ENCODE results near the gene TTLL11. TPM values are rescaled to one million over a fixed set of nuclear protein-coding genes. Genes with fewer than 3 reads are reported as not detected.

TTLL11 gene
- total RNA-seq, 1 experiment from 2014 or later, result 2.3 TPM

- H3F3A ChIP-seq (ENCODE audit: insufficient read depth, low read depth), result no peaks in the 10 kb centered on the region
- TF ChIP-seq EZH2 (IDR thresholded peaks at IDR 0.05; ENCODE audit: low read depth), result no peak
- no peak for TF ChIP-seq CTCF (conservative IDR thresholded peaks at IDR 0.05)
- no peaks in the 10 kb centered on the region for H3K79me2 ChIP-seq (ENCODE audit: low read depth)
- no peaks in the 10 kb centered on the region for H3K27me3 ChIP-seq (ENCODE audit: insufficient read depth, low read depth)
- CTCF ChIA-PET, result no interaction called here
- DNase-seq, result no peak
- H2AFZ ChIP-seq, result no peak overlapping the region
- no peak overlapping the region for H3K27ac ChIP-seq
- no TSS peak for BruUV-seq (replicated peaks)
- no peak overlapping the region for H3K4me2 ChIP-seq
- H3K9me2 ChIP-seq (ENCODE audit: insufficient read depth), result no peaks in the 10 kb centered on the region
- H4K20me1 ChIP-seq (ENCODE audit: insufficient read depth), result no peaks in the 10 kb centered on the region
- no peak overlapping the region for H3K4me3 ChIP-seq
- intact Hi-C loops (cut with micrococcal nuclease; ENCODE audit: unreplicated experiment), result no loop called here
- H3K4me1 ChIP-seq (replicated peaks; ENCODE audit: insufficient read depth), result no peaks in the 10 kb centered on the region
- POLR2A ChIA-PET (ENCODE audit: unreplicated experiment), result no interaction called here
- H3K36me3 ChIP-seq (ENCODE audit: low read depth), result no peaks in the 10 kb centered on the region
- H3K9me3 ChIP-seq (ENCODE audit: insufficient read depth, low read depth), result peaks cover 3% of the 10 kb centered on the region; the same call in 1 of the 2 replicates
Measured at GRCh38 chr9:121808781-121809180, 284.3 kb downstream of the TTLL11 start.

- no peaks in the 10 kb centered on the region for H3F3A ChIP-seq (ENCODE audit: insufficient read depth, low read depth)
- no peaks in the 10 kb centered on the region for H3K36me3 ChIP-seq (ENCODE audit: low read depth)
- no peaks in the 10 kb centered on the region for H3K79me2 ChIP-seq (ENCODE audit: low read depth)
- H4K20me1 ChIP-seq (ENCODE audit: insufficient read depth), result no peaks in the 10 kb centered on the region
- CTCF ChIA-PET, result no interaction called here
- H2AFZ ChIP-seq, result no peak overlapping the region
- DNase-seq, result no peak
- no peaks in the 10 kb centered on the region for H3K9me2 ChIP-seq (ENCODE audit: insufficient read depth)
- no peak overlapping the region for H3K4me2 ChIP-seq
- no TSS peak for BruUV-seq (replicated peaks)
- no peaks in the 10 kb centered on the region for H3K4me1 ChIP-seq (replicated peaks; ENCODE audit: insufficient read depth)
- H3K4me3 ChIP-seq, result no peak overlapping the region
- POLR2A ChIA-PET (ENCODE audit: unreplicated experiment), result interaction anchor here (0.6 kb wide), 1 partner anchor 52 kb away, joined by 3 read pairs; no protein-coding TSS in a partner anchor
- H3K9me3 ChIP-seq (ENCODE audit: insufficient read depth, low read depth), result peaks cover 3% of the 10 kb centered on the region; the same call in 1 of the 2 replicates
- TF ChIP-seq EZH2 (IDR thresholded peaks at IDR 0.05; ENCODE audit: low read depth) (no peak), CTCF (conservative IDR thresholded peaks at IDR 0.05) (no peak)
- no peak overlapping the region for H3K27ac ChIP-seq
- intact Hi-C loops (cut with micrococcal nuclease; ENCODE audit: unreplicated experiment), result no loop called here
- 0 out of 2 replicates have a peak, but pooled peaks cover 3% of the 10 kb centered on the region for H3K27me3 ChIP-seq (ENCODE audit: insufficient read depth, low read depth)
Measured at GRCh38 chr9:121807823-121808278, 285.3 kb downstream of the TTLL11 start.

DNA sequence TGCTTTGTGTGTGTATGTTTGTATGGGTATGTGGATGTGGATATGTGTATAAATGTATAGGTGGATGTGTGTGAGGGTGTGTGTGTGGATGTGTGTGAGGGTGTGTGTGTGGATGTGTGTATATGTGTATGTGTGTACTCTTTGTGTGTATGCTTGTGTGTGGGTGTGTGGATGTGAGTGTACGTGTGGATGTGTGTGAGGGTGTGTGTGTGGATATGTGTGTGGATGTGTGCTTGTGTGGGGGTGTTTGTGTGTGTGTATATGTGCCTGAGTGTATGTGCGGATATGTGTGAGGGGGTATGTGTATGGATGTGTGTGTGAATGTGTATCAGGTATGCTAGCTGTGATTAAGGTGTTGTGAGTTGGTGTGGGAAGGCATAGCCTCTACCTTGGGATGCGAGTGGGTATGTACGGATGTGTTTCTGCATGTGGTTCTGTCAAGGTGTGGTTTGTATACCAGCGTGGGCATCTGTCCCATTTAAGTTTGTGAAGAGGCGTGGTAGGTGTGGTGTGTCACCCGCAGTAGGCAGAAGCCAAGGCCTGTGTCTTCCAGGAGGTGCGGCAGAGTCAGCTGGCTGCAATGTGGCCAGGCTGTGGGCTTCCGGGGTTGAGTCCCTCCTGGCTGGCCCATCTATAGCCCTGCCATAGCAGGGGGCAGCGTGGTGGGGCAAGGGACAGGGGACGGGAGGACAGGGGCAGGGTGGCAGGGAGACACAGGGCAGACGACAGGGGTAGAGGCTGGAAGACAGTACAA is 285.9 kb downstream of the TTLL11 start:
- intact Hi-C loops (cut with micrococcal nuclease; ENCODE audit: unreplicated experiment), result no loop called here
- Histone ChIP-seq H3K4me2 (no peak overlapping the region), H3K27me3 (ENCODE audit: insufficient read depth, low read depth) (0 out of 2 replicates have a peak, but pooled peaks cover 8% of the 10 kb centered on the region), H3K9me3 (ENCODE audit: insufficient read depth, low read depth) (peaks cover 3% of the 10 kb centered on the region; the same call in 1 of the 2 replicates), H3F3A (ENCODE audit: insufficient read depth, low read depth) (no peaks in the 10 kb centered on the region), H3K9me2 (ENCODE audit: insufficient read depth) (no peaks in the 10 kb centered on the region), H3K27ac (no peak overlapping the region), H2AFZ (no peak overlapping the region), H3K36me3 (ENCODE audit: low read depth) (no peaks in the 10 kb centered on the region), H3K79me2 (ENCODE audit: low read depth) (no peaks in the 10 kb centered on the region), H4K20me1 (ENCODE audit: insufficient read depth) (no peaks in the 10 kb centered on the region), H3K4me1 (replicated peaks; ENCODE audit: insufficient read depth) (no peaks in the 10 kb centered on the region), H3K4me3 (no peak overlapping the region)
- no peak for DNase-seq
- POLR2A ChIA-PET (ENCODE audit: unreplicated experiment), result interaction anchor here (0.6 kb wide), 1 partner anchor 53 kb away, joined by 3 read pairs; no protein-coding TSS in a partner anchor
- TF ChIP-seq EZH2 (IDR thresholded peaks at IDR 0.05; ENCODE audit: low read depth), result no peak
- TF ChIP-seq CTCF (conservative IDR thresholded peaks at IDR 0.05), result no peak
- BruUV-seq (replicated peaks), result no TSS peak
- CTCF ChIA-PET, result no interaction called here

Measured in PC-9 (cell line).